Right lobe of liver (tissue), 6 donors: ENCODE results near the gene TTC9B. TPM values are rescaled to one million over a fixed set of nuclear protein-coding genes. Genes with fewer than 3 reads are reported as not detected.
A peak's percentile ranks its signal among the peaks of the same experiment; 100 is the strongest.

Source experiments
- ATAC-seq, 4 donors: fragments of 200-7000 bp; cut with Tn5 transposase; one replicate each; pipeline ENCODE4 v1.9.1; 2020; ENCODE audit warnings: mild to moderate bottlenecking in 4 of 4, moderate library complexity in 4 of 4
- DNase-seq, 3 donors: peaks; one replicate each; pipeline ENCODE4 v3.0.0-alpha.2; 2020
- H3K27ac ChIP-seq, 3 donors: fragments of 200-600 bp; one replicate each; pipeline ENCODE4 v1.8.0; 2022
- H3K27me3 ChIP-seq, 2 donors: fragments of 200-600 bp; one replicate each; pipeline ENCODE4 v1.8.0; 2022
- H3K36me3 ChIP-seq, 4 donors: fragments of 200-600 bp; sonication (generic) in 1 of 4; one replicate each; pipeline versions ENCODE4 v1.5.1 to v1.8.0; 2017 to 2022; ENCODE audit warnings: control low read depth in 1 of 4
- H3K4me1 ChIP-seq, 4 donors: fragments of 200-600 bp; sonication (generic) in 1 of 4; one replicate each; pipeline versions ENCODE4 v1.5.1 to v1.8.0; 2017 to 2022; ENCODE audit warnings: control low read depth in 1 of 4
- H3K4me3 ChIP-seq, 3 donors: fragments of 200-600 bp; one replicate each; pipeline ENCODE4 v1.8.0; 2022
- H3K9me3 ChIP-seq, 4 donors: fragments of 200-600 bp; sonication (generic) in 1 of 4; one replicate each; pipeline versions ENCODE4 v1.5.1 to v1.8.0; 2017 to 2022; ENCODE audit warnings: control low read depth in 1 of 4
- CTCF ChIP-seq, 4 donors: fragments of 200-600 bp in 3 of 4; fragments of 450-650 bp in 1 of 4; IDR thresholded peaks; one replicate each; pipeline versions ENCODE4 v1.5.1 to v1.8.0; 2016 to 2022; ENCODE audit warnings: antibody characterized with exemption in 4 of 4, mild to moderate bottlenecking in 2 of 4
- POLR2A ChIP-seq: fragments of 450-650 bp; IDR thresholded peaks from one replicate; pipeline ENCODE4 v1.6.1; 2017; ENCODE audit warnings: antibody characterized with exemption, mild to moderate bottlenecking
- WGBS: methylation state at CpG from one replicate; pipeline ENCODE4 v1.1.6; 2018; ENCODE audit warnings: low coverage, low lambda C conversion rate; ENCODE audit not compliant: insufficient coverage; ENCODE audit errors: missing lambda C conversion rate; 5-methylcytosine and 5-hydroxymethylcytosine counted together
- intact Hi-C, 2 donors: fragments of 100-400 bp; cut with DNase I; formaldehyde crosslinking; loops; one replicate each; pipeline versions ENCODE4 v1.11.2 to v1.14.1; 2022
- total RNA-seq, 6 experiments: library from RNA; depleted of rRNA in 2 of 6; stranded (reverse); fragments of >200 nt in 2 of 6; fragmentation: NEBNext Ultra II Directional in 3 of 6; extraction: Animal tissue kit (Norgen Biotek cat#: 25700) in 3 of 6; gene quantifications; one replicate each; pipeline versions ENCODE4 v1.1.0 to v1.2.4, GENCODE V29; 2016 to 2023
- donor health status: DM: no; HTN: yes; CAD: no.
- donor health status: DM: no; HTN: no; CAD: no.
- donor health status: DM: no; HTN: no; CAD: no.
- donor health status: DM: no; HTN: yes; CAD: no.
- donor health status: DM: no; HTN: yes; CAD: no.

Gene TTC9B
- total RNA-seq, 6 experiments from 2014 or later = not detected

- Histone ChIP-seq H3K27me3 (no peaks in the 10 kb centered on the region), H3K4me1 (peaks cover 0 to 36% (median 11%) of the 10 kb centered on the region in 4 donors), H3K4me3 (no peak overlapping the region), H3K9me3 (no peaks in the 10 kb centered on the region), H3K36me3 (no peaks in the 10 kb centered on the region), H3K27ac (no peak overlapping the region)
- ATAC-seq = no peak
- WGBS = 92% methylated on average over 4 of the region's 5 CpGs
- intact Hi-C loops = loop anchor here in 1 of 2 donors (10.0 kb wide), 1 partner anchor 46 kb away; no protein-coding TSS in a partner anchor
- TF ChIP-seq CTCF (IDR thresholded peaks at IDR 0.05) (no peak), POLR2A (no peak)
- no peak for DNase-seq
Observed at GRCh38 chr19:40228863-40229262, 10.7 kb upstream of the TTC9B start.

GRCh38 chr19:40228346-40228745 is 10.2 kb upstream of the TTC9B start:
- Histone ChIP-seq H3K4me3 (no peak overlapping the region), H3K9me3 (no peaks in the 10 kb centered on the region), H3K4me1 (peaks cover 0 to 36% (median 11%) of the 10 kb centered on the region in 4 donors), H3K27me3 (no peaks in the 10 kb centered on the region), H3K36me3 (no peaks in the 10 kb centered on the region), H3K27ac (no peak overlapping the region)
- WGBS = 55% methylated on average over 10 of the region's 10 CpGs
- no peak for DNase-seq
- intact Hi-C loops = loop anchor here in 1 of 2 donors (10.0 kb wide), 1 partner anchor 46 kb away; no protein-coding TSS in a partner anchor
- no peak for TF ChIP-seq CTCF (IDR thresholded peaks at IDR 0.05)
- no peak for TF ChIP-seq POLR2A
- ATAC-seq = no peak

GRCh38 chr19:40225440-40226305 is 7.5 kb upstream of the TTC9B start:
- intact Hi-C loops = loop anchor here in 1 of 2 donors (10.0 kb wide), 1 partner anchor 49 kb away; no protein-coding TSS in a partner anchor
- peaks cover 0 to 16% (median 3%) of the 10 kb centered on the region in 4 donors for H3K4me1 ChIP-seq
- H3K4me3 ChIP-seq = peak overlapping the region; percentile 16 to 50 (median 49)
- H3K27ac ChIP-seq = peak overlapping the region in 2 of 3 donors; percentile 29 to 49
- DNase-seq (no peak), ATAC-seq (peak; percentile 24 to 43 (median 36))
- no peaks in the 10 kb centered on the region for H3K36me3 ChIP-seq
- H3K9me3 ChIP-seq = no peaks in the 10 kb centered on the region
- WGBS = 14% methylated on average over 21 of the region's 21 CpGs
- no peaks in the 10 kb centered on the region for H3K27me3 ChIP-seq
- TF ChIP-seq CTCF (IDR thresholded peaks at IDR 0.05) = peak in 1 of 4 donors; percentile 22
- no peak for TF ChIP-seq POLR2A

- Histone ChIP-seq H3K27me3 (no peaks in the 10 kb centered on the region), H3K4me1 (peaks cover 0 to 16% (median 3%) of the 10 kb centered on the region in 4 donors), H3K27ac (no peak overlapping the region), H3K4me3 (no peak overlapping the region), H3K9me3 (no peaks in the 10 kb centered on the region), H3K36me3 (no peaks in the 10 kb centered on the region)
- DNase-seq = no peak
- 40% methylated on average over 7 of the region's 32 CpGs for WGBS
- no peak for ATAC-seq
- intact Hi-C loops = loop anchor here in 1 of 2 donors (10.0 kb wide), 1 partner anchor 50 kb away; no protein-coding TSS in a partner anchor
- TF ChIP-seq POLR2A (no peak), CTCF (IDR thresholded peaks at IDR 0.05) (no peak)
Observed at GRCh38 chr19:40224342-40225150, 6.4 kb upstream of the TTC9B start.
